ENCODE results near the gene HMCN2. TPM values are rescaled to one million over a fixed set of nuclear protein-coding genes. Genes with fewer than 3 reads are reported as not detected.

HMCN2 gene
- polyA plus RNA-seq, 1 of the 3 experiments (the other 2 are of a cell fraction): 0.15 TPM

DNA sequence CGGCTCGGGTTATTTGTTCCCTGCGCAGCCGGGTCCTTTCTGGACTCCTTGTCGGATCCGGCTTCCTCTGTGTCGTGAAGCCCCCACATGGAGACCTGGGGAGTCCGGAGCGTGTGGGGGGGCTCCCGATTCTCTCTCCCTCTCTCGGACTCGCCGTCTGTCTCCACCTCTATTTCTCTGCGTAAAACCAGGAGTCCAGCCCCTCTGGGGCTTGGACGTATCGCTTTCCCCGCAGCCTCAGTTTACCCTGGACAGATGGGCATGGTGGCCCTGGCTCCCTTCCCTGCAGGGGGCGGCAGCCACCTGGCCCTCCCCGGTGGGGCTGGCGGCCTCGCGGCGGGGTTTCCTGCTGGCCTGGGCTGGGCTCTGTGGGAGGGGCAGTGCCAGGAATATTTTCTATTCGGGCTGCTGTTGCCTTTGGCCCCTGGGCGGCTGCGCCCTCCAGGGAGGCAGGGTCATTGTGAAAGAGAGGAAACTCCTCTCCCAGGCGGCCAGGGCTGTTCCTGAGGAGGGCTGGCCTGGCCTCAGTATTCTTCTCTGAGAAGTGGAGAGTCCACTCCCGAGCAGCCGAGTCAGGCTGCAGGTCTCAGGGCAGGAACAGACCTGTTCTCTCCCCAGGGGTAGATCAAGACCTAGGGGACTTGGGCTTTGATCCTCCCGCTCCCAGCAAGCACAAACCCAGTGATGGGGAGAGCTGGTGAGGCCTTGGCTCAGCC is 179.9 kb downstream of the HMCN2 start:
- H3K9me2 ChIP-seq: no peaks in the 10 kb centered on the region
- no peaks in the 10 kb centered on the region for H3F3A ChIP-seq (replicated peaks; ENCODE audit: insufficient read depth)
- no peak overlapping the region for H2AFZ ChIP-seq (ENCODE audit: low read depth)
- no peak for DNase-seq
- H3K4me1 ChIP-seq (ENCODE audit: control insufficient read depth in 1 of 2, insufficient read depth in 2 of 2, low read depth in 1 of 2, low read length in 1 of 2): peaks cover 9 to 47% of the 10 kb centered on the region in 2 experiments; a peak in 2 of 4 replicates
- ChIA-PET CTCF (interaction anchor here (1.6 to 5.2 kb wide), 3 partner anchors 10 to 237 kb away, joined by 4 to 38 read pairs (median 9); no protein-coding TSS in a partner anchor), POLR2A (no interaction called here)
- 74% methylated on average over 17 of the region's 30 CpGs for WGBS (ENCODE audit: low lambda C conversion rate)
- no peaks in the 10 kb centered on the region for H3K79me2 ChIP-seq (ENCODE audit: insufficient read depth)
- H3K9ac ChIP-seq: no peak overlapping the region
- no peak overlapping the region for H3K4me2 ChIP-seq
- no peaks in the 10 kb centered on the region for H4K20me1 ChIP-seq (ENCODE audit: insufficient read depth)
- no peaks in the 10 kb centered on the region for H3K9me3 ChIP-seq
- H3K27ac ChIP-seq (ENCODE audit: low read depth in 2 of 2, low read length in 1 of 2): peak overlapping the region in 1 of 2 experiments; percentile 91; a peak in 2 of 4 replicates
- TF ChIP-seq POLR2AphosphoS5 (IDR thresholded peaks at IDR 0.05; ENCODE audit: low read depth, low read length) (no peak), GATA2 (CRISPR knock-in tag; IDR thresholded peaks at IDR 0.05) (no peak)
- no peaks in the 10 kb centered on the region for H3K27me3 ChIP-seq (ENCODE audit: insufficient read depth)
- no peak overlapping the region for H3K4me3 ChIP-seq (ENCODE audit: low read depth in 2 of 2, low read length in 1 of 2)
- no peaks in the 10 kb centered on the region for H3K36me3 ChIP-seq (replicated peaks in 1 of 2; ENCODE audit: control insufficient read depth in 1 of 2, insufficient read depth in 2 of 2, low read length in 1 of 2)

DNA sequence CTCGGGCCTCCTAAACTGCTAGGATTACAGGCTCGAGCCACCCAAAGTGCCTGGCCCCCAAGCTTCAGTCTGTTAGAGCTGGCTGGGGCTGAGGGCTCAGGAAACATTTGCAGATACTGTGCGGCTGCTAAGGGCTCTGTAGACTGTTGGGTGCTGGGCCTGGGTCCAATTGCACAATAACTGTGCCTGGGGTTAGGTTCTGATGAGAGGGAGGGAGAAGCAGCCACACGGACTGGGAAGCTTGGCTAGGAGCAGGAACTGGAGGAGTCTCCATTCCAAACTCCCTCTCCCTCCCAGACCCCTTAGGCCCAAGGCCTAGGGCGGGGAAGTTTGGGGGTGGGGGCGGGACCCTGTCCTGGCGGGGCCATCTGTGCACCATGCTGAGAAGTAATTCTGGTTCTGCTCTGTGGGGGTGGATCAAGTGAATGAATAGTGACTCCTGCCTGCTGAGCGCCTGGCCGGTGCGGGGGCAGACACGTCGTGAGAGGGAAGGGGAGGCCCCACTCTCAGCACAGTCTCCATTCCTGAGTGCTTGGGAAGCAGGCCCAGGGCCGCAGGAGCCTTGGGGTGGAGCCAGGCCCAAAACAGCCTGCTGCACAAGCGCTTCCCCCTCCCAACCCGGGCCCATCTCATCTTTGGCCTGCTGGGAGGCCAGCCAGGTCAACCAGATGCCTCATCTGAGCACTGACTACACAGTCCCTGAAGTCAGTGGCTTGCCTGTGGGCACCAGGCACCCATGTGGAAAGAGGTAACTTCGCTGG is 180.7 kb downstream of the HMCN2 start:
- Histone ChIP-seq H3K4me2 (no peak overlapping the region), H3K27ac (ENCODE audit: low read depth in 2 of 2, low read length in 1 of 2) (peak overlapping the region in 1 of 2 experiments; percentile 91; a peak in 2 of 4 replicates), H3K79me2 (ENCODE audit: insufficient read depth) (no peaks in the 10 kb centered on the region), H3K9me2 (no peaks in the 10 kb centered on the region), H3K4me1 (ENCODE audit: control insufficient read depth in 1 of 2, insufficient read depth in 2 of 2, low read depth in 1 of 2, low read length in 1 of 2) (peaks cover 13 to 56% of the 10 kb centered on the region in 2 experiments; a peak in 3 of 4 replicates), H3K4me3 (ENCODE audit: low read depth in 2 of 2, low read length in 1 of 2) (no peak overlapping the region), H3K9ac (no peak overlapping the region), H2AFZ (ENCODE audit: low read depth) (no peak overlapping the region), H3K36me3 (replicated peaks in 1 of 2; ENCODE audit: control insufficient read depth in 1 of 2, insufficient read depth in 2 of 2, low read length in 1 of 2) (no peaks in the 10 kb centered on the region), H4K20me1 (ENCODE audit: insufficient read depth) (no peaks in the 10 kb centered on the region), H3K27me3 (ENCODE audit: insufficient read depth) (no peaks in the 10 kb centered on the region), H3F3A (replicated peaks; ENCODE audit: insufficient read depth) (no peaks in the 10 kb centered on the region), H3K9me3 (no peaks in the 10 kb centered on the region)
- 42% methylated on average over 10 of the region's 16 CpGs for WGBS (ENCODE audit: low lambda C conversion rate)
- TF ChIP-seq EP300 (IDR thresholded peaks at IDR 0.05; ENCODE audit: borderline replicate concordance in 1 of 2, low read depth in 1 of 2, low read length in 1 of 2) (peak in 1 of 2 experiments; percentile 13; a peak in 1 of 4 replicates), NFIC (IDR thresholded peaks at IDR 0.05; ENCODE audit: borderline replicate concordance) (peak; percentile 67), TCF12 (IDR thresholded peaks at IDR 0.05) (peak; percentile 52; the same call in 1 of the 2 replicates), FOXJ3 (CRISPR knock-in tag; IDR thresholded peaks at IDR 0.05) (no peak)
- peak; percentile 81 for DNase-seq
- CTCF ChIA-PET: interaction anchor here (0.8 to 5.2 kb wide), 6 partner anchors 8 to 302 kb away, joined by 3 to 38 read pairs (median 4); no protein-coding TSS in a partner anchor
- POLR2A ChIA-PET: no interaction called here

DNA sequence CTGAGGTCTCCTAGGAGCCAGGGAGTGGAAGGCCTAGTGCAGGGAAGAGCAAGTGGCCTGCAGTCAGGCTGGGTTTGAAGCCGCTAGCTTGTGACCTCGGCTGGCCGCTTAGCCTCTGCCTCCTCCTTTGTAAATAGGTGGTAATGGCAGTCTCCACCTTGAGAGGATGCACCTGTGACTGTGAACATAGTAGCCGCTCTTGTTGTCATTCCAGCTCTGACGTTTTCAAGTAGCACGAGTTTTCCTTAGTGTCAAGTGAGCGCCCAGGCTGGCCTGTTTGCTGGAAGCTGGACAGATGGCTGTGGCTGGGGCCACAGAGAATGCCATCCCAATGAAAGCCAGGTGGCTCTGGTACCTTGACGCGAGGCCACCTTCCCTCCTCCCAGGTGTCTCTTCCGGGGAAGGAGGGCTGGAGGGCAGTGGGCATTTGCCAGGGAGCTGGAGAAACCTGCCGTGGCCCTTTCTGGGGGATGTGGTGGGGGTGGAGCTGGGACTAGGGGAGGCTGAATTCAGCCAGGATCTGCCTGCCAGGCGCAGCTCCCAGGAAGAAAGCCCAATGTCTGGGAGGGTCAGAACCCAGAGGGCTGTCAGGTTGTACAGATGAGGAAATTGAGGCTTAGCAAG is 181.7 kb downstream of the HMCN2 start:
- Histone ChIP-seq H3K4me1 (ENCODE audit: control insufficient read depth in 1 of 2, insufficient read depth in 2 of 2, low read depth in 1 of 2, low read length in 1 of 2) (peaks cover 22 to 66% of the 10 kb centered on the region in 2 experiments; a peak in 3 of 4 replicates), H3K4me2 (no peak overlapping the region), H2AFZ (ENCODE audit: low read depth) (no peak overlapping the region), H3K4me3 (ENCODE audit: low read depth in 2 of 2, low read length in 1 of 2) (no peak overlapping the region), H3K9me2 (no peaks in the 10 kb centered on the region), H3K79me2 (ENCODE audit: insufficient read depth) (no peaks in the 10 kb centered on the region), H3F3A (replicated peaks; ENCODE audit: insufficient read depth) (no peaks in the 10 kb centered on the region), H3K27me3 (ENCODE audit: insufficient read depth) (no peaks in the 10 kb centered on the region), H3K27ac (ENCODE audit: low read depth in 2 of 2, low read length in 1 of 2) (peak overlapping the region in 1 of 2 experiments; percentile 91; a peak in 2 of 4 replicates), H3K9ac (no peak overlapping the region), H4K20me1 (ENCODE audit: insufficient read depth) (no peaks in the 10 kb centered on the region), H3K36me3 (replicated peaks in 1 of 2; ENCODE audit: control insufficient read depth in 1 of 2, insufficient read depth in 2 of 2, low read length in 1 of 2) (no peaks in the 10 kb centered on the region), H3K9me3 (no peaks in the 10 kb centered on the region)
- ChIA-PET CTCF (interaction anchor here (0.7 to 5.2 kb wide), 9 partner anchors 9 to 599 kb away, joined by 3 to 38 read pairs (median 4); no protein-coding TSS in a partner anchor), POLR2A (no interaction called here)
- WGBS (ENCODE audit: low lambda C conversion rate): 88% methylated on average over 11 of the region's 12 CpGs
- TF ChIP-seq FOXJ3 (CRISPR knock-in tag; IDR thresholded peaks at IDR 0.05) (no peak), YY1 (IDR thresholded peaks at IDR 0.05; ENCODE audit: low read depth) (no peak), MEF2A (IDR thresholded peaks at IDR 0.05; ENCODE audit: borderline replicate concordance, low read depth) (no peak), SMC3 (IDR thresholded peaks at IDR 0.05; ENCODE audit: low read depth, low read length) (no peak), RAD21 (IDR thresholded peaks at IDR 0.05; ENCODE audit: low read length) (no peak)
- TF ChIP-seq, protein P1, sequence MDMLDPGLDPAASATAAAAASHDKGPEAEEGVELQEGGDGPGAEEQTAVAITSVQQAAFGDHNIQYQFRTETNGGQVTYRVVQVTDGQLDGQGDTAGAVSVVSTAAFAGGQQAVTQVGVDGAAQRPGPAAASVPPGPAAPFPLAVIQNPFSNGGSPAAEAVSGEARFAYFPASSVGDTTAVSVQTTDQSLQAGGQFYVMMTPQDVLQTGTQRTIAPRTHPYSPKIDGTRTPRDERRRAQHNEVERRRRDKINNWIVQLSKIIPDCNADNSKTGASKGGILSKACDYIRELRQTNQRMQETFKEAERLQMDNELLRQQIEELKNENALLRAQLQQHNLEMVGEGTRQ (IDR thresholded peaks at IDR 0.05; ENCODE audit: borderline replicate concordance, low read depth, low read length): no peak
- TF ChIP-seq, protein P2, sequence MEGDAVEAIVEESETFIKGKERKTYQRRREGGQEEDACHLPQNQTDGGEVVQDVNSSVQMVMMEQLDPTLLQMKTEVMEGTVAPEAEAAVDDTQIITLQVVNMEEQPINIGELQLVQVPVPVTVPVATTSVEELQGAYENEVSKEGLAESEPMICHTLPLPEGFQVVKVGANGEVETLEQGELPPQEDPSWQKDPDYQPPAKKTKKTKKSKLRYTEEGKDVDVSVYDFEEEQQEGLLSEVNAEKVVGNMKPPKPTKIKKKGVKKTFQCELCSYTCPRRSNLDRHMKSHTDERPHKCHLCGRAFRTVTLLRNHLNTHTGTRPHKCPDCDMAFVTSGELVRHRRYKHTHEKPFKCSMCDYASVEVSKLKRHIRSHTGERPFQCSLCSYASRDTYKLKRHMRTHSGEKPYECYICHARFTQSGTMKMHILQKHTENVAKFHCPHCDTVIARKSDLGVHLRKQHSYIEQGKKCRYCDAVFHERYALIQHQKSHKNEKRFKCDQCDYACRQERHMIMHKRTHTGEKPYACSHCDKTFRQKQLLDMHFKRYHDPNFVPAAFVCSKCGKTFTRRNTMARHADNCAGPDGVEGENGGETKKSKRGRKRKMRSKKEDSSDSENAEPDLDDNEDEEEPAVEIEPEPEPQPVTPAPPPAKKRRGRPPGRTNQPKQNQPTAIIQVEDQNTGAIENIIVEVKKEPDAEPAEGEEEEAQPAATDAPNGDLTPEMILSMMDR (IDR thresholded peaks at IDR 0.05): no peak
- TF ChIP-seq, protein P3, sequence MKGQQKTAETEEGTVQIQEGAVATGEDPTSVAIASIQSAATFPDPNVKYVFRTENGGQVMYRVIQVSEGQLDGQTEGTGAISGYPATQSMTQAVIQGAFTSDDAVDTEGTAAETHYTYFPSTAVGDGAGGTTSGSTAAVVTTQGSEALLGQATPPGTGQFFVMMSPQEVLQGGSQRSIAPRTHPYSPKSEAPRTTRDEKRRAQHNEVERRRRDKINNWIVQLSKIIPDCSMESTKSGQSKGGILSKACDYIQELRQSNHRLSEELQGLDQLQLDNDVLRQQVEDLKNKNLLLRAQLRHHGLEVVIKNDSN (IDR thresholded peaks at IDR 0.05; ENCODE audit: borderline replicate concordance, low read depth): no peak
- no peak for DNase-seq
